Measurements from ENCODE around the gene ITCH. TPM values are rescaled to one million over a fixed set of nuclear protein-coding genes. Genes with fewer than 3 reads are reported as not detected.

ITCH gene
- total RNA-seq: 55.6 and 61.2 TPM in 2 replicates
- 18.2 and 22.1 TPM in 2 replicates for polyA plus RNA-seq

- Histone ChIP-seq H2AFZ (peak within 1 kb of the TSS; percentile 85), H3K4me2 (peak within 1 kb of the TSS; percentile 96), H3K4me3 (peak within 1 kb of the TSS; percentile 90), H3K4me1 (ENCODE audit: insufficient read depth) (peaks cover 32% of the 10 kb centered on the region), H3K9me2 (replicated peaks; ENCODE audit: insufficient read depth) (no peaks in the 10 kb centered on the region), H4K20me1 (ENCODE audit: insufficient read depth, poor library complexity, severe bottlenecking) (peaks cover 39% of the 10 kb centered on the region), H3K27ac (peak within 1 kb of the TSS; percentile 98), H3K9me3 (ENCODE audit: low read depth) (no peaks in the 10 kb centered on the region), H3K27me3 (no peaks in the 10 kb centered on the region), H3K79me2 (peaks cover 49% of the 10 kb centered on the region), H3K36me3 (replicated peaks; ENCODE audit: insufficient read depth, low read depth) (no peaks in the 10 kb centered on the region)
- TF ChIP-seq EZH2phosphoT487 (IDR thresholded peaks at IDR 0.05; ENCODE audit: low read depth, severe bottlenecking, unreplicated experiment) (no peak), EZH2 (IDR thresholded peaks at IDR 0.05; ENCODE audit: borderline replicate concordance) (no peak)
- TF ChIP-seq, protein P1, sequence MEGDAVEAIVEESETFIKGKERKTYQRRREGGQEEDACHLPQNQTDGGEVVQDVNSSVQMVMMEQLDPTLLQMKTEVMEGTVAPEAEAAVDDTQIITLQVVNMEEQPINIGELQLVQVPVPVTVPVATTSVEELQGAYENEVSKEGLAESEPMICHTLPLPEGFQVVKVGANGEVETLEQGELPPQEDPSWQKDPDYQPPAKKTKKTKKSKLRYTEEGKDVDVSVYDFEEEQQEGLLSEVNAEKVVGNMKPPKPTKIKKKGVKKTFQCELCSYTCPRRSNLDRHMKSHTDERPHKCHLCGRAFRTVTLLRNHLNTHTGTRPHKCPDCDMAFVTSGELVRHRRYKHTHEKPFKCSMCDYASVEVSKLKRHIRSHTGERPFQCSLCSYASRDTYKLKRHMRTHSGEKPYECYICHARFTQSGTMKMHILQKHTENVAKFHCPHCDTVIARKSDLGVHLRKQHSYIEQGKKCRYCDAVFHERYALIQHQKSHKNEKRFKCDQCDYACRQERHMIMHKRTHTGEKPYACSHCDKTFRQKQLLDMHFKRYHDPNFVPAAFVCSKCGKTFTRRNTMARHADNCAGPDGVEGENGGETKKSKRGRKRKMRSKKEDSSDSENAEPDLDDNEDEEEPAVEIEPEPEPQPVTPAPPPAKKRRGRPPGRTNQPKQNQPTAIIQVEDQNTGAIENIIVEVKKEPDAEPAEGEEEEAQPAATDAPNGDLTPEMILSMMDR (IDR thresholded peaks at IDR 0.05; ENCODE audit: poor library complexity): no peak
- 1% methylated on average over 32 of the region's 32 CpGs for WGBS (ENCODE audit: low lambda C conversion rate, missing lambda C conversion rate)
- DNase-seq (ENCODE audit: low spot score): peak; percentile 99
Observed at GRCh38 chr20:34363062-34363464, at the start of gene ITCH. ITCH (plus strand) TSS chr20:34363273; CDS start chr20:34393812, 30,539 bp downstream.

- Histone ChIP-seq H3K9me2 (replicated peaks; ENCODE audit: insufficient read depth) (no peaks in the 10 kb centered on the region), H3K27me3 (no peaks in the 10 kb centered on the region), H3K4me3 (no peak overlapping the region), H2AFZ (no peak overlapping the region), H4K20me1 (ENCODE audit: insufficient read depth, poor library complexity, severe bottlenecking) (no peaks in the 10 kb centered on the region), H3K4me1 (ENCODE audit: insufficient read depth) (peaks cover 20% of the 10 kb centered on the region), H3K36me3 (replicated peaks; ENCODE audit: insufficient read depth, low read depth) (no peaks in the 10 kb centered on the region), H3K4me2 (no peak overlapping the region), H3K79me2 (no peaks in the 10 kb centered on the region), H3K27ac (no peak overlapping the region), H3K9me3 (ENCODE audit: low read depth) (no peaks in the 10 kb centered on the region)
- WGBS (ENCODE audit: low lambda C conversion rate, missing lambda C conversion rate): 90% methylated on average over 3 of the region's 3 CpGs
- no peak for DNase-seq (ENCODE audit: low spot score)
- TF ChIP-seq EZH2 (IDR thresholded peaks at IDR 0.05; ENCODE audit: borderline replicate concordance) (no peak), EZH2phosphoT487 (IDR thresholded peaks at IDR 0.05; ENCODE audit: low read depth, severe bottlenecking, unreplicated experiment) (no peak)
- TF ChIP-seq, protein P1 (IDR thresholded peaks at IDR 0.05; ENCODE audit: poor library complexity): no peak
Observed at GRCh38 chr20:34315236-34315635, 47.8 kb upstream of the ITCH start.

DNA sequence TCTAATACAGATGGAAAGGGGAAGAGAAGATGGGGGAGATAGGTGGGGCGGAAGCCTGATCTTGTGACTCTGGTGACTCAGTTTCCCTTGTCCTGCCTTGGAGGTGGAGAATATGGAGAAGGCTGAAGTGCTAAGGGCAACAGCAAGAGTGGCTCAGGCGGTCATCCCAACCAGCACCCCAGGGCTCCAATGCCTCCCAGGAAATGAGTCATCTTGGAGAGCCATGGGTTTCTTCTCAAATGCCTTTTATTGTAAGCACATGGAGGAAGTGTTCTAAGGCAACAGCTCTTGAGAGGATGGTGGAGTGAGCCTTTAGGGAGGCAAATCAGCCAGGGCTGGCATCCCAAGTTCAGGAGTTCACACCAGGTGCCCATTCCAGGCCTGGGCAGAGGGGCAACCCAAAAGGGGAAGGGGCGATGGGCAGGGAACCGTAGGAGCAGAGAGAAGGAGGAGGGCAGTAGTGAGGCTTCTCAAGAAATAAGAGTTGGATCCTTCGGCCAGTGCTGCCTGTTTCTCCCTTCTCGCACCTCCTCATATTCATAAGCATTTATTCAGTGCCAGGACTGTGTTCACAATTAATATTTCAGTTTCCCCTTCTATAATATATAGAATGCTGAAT, 46.8 kb upstream of the ITCH start:
- H3K27me3 ChIP-seq: no peaks in the 10 kb centered on the region
- no peak overlapping the region for H3K4me2 ChIP-seq
- no peak overlapping the region for H2AFZ ChIP-seq
- H4K20me1 ChIP-seq (ENCODE audit: insufficient read depth, poor library complexity, severe bottlenecking): no peaks in the 10 kb centered on the region
- no peak overlapping the region for H3K27ac ChIP-seq
- TF ChIP-seq EZH2 (IDR thresholded peaks at IDR 0.05; ENCODE audit: borderline replicate concordance): no peak
- no peak for TF ChIP-seq EZH2phosphoT487 (IDR thresholded peaks at IDR 0.05; ENCODE audit: low read depth, severe bottlenecking, unreplicated experiment)
- TF ChIP-seq, protein P1 (IDR thresholded peaks at IDR 0.05; ENCODE audit: poor library complexity): no peak
- WGBS (ENCODE audit: low lambda C conversion rate, missing lambda C conversion rate): 99% methylated on average over 6 of the region's 6 CpGs
- no peaks in the 10 kb centered on the region for H3K9me2 ChIP-seq (replicated peaks; ENCODE audit: insufficient read depth)
- no peaks in the 10 kb centered on the region for H3K79me2 ChIP-seq
- DNase-seq (ENCODE audit: low spot score): no peak
- H3K4me3 ChIP-seq: no peak overlapping the region
- H3K36me3 ChIP-seq (replicated peaks; ENCODE audit: insufficient read depth, low read depth): no peaks in the 10 kb centered on the region
- H3K9me3 ChIP-seq (ENCODE audit: low read depth): no peaks in the 10 kb centered on the region
- peaks cover 12% of the 10 kb centered on the region for H3K4me1 ChIP-seq (ENCODE audit: insufficient read depth)
